BJ (cell line): ENCODE data around the gene OR51L1. TPM values are rescaled to one million over a fixed set of nuclear protein-coding genes. Genes with fewer than 3 reads are reported as not detected.

Source experiments
- CTCF ChIA-PET: fragments of 350-600 bp; formaldehyde crosslinking; extraction: SDS; loops from one replicate; lab custom pipeline; 2021; ENCODE audit warnings: antibody characterized with exemption, inconsistent platforms; lab: Yijun Ruan, JAX
- POLR2A ChIA-PET: fragments of 300-600 bp; sonication (Branson Sonifier 250); formaldehyde crosslinking; extraction: SDS; loops from one replicate; lab custom pipeline; 2021; ENCODE audit warnings: antibody characterized with exemption; lab: Charles Lee
- DNase-seq: peaks from one replicate; pipeline ENCODE4 v3.0.0-alpha.2; 2011; ENCODE audit warnings: low read depth
- H3K27me3 ChIP-seq: 2 replicates; pipeline ENCODE4 v1.6.0; 2011; ENCODE audit warnings: low read length; ENCODE audit not compliant: control insufficient read depth, insufficient read depth
- H3K36me3 ChIP-seq: 2 replicates; pipeline ENCODE4 v1.5.1; 2011; ENCODE audit warnings: low read length; ENCODE audit not compliant: control insufficient read depth, insufficient read depth
- H3K4me3 ChIP-seq: 2 replicates; pipeline ENCODE4 v1.5.1; 2011; ENCODE audit warnings: low read depth, mild to moderate bottlenecking, control low read depth, low read length
- polyA plus RNA-seq: library from polyadenylated mRNA; depleted of rRNA; stranded (reverse); fragments of >200 nt; gene quantifications from 2 replicates; pipeline ENCODE4 v1.2.3, GENCODE V29; 2011; rRNA removed
- TF ChIP-seq, protein P1 (sequence below): IDR thresholded peaks from 2 replicates; pipeline ENCODE4 v1.5.1; 2011; ENCODE audit warnings: low read depth, mild to moderate bottlenecking, control low read depth, inconsistent platforms, low read length, moderate library complexity; ENCODE audit not compliant: insufficient read depth

OR51L1 gene
- polyA plus RNA-seq, 1 experiment, result not detected

GRCh38 chr11:5043380-5043779, 48.7 kb downstream of the OR51L1 start:
- Histone ChIP-seq H3K36me3 (no peaks in the 10 kb centered on the region), H3K27me3 (no peaks in the 10 kb centered on the region), H3K4me3 (no peak overlapping the region)
- CTCF ChIA-PET, result no interaction called here
- DNase-seq, result no peak
- POLR2A ChIA-PET, result no interaction called here
- TF ChIP-seq, protein P1, sequence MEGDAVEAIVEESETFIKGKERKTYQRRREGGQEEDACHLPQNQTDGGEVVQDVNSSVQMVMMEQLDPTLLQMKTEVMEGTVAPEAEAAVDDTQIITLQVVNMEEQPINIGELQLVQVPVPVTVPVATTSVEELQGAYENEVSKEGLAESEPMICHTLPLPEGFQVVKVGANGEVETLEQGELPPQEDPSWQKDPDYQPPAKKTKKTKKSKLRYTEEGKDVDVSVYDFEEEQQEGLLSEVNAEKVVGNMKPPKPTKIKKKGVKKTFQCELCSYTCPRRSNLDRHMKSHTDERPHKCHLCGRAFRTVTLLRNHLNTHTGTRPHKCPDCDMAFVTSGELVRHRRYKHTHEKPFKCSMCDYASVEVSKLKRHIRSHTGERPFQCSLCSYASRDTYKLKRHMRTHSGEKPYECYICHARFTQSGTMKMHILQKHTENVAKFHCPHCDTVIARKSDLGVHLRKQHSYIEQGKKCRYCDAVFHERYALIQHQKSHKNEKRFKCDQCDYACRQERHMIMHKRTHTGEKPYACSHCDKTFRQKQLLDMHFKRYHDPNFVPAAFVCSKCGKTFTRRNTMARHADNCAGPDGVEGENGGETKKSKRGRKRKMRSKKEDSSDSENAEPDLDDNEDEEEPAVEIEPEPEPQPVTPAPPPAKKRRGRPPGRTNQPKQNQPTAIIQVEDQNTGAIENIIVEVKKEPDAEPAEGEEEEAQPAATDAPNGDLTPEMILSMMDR, result no peak

GRCh38 chr11:5046226-5046625, 51.6 kb downstream of the OR51L1 start, which contains the start of gene OR52J3:
Gene OR52J3 (plus strand): TSS chr11:5046526. CDS start chr11:5046526, 0 bp downstream.
- ChIA-PET POLR2A (no interaction called here), CTCF (no interaction called here)
- H3K27me3 ChIP-seq, result no peaks in the 10 kb centered on the region
- no peak for DNase-seq
- TF ChIP-seq, protein P1, result no peak
- H3K36me3 ChIP-seq, result no peaks in the 10 kb centered on the region
- no peak within 1 kb of the TSS for H3K4me3 ChIP-seq

- TF ChIP-seq, protein P1, result no peak
- ChIA-PET POLR2A (no interaction called here), CTCF (no interaction called here)
- Histone ChIP-seq H3K36me3 (no peaks in the 10 kb centered on the region), H3K27me3 (no peaks in the 10 kb centered on the region), H3K4me3 (no peak overlapping the region)
- DNase-seq, result no peak
Measured at GRCh38 chr11:5046754-5047330, 52.2 kb downstream of the OR51L1 start.

Other genes with a start within 250 kb of the OR51L1 start
- gene OR51F1, start 224.9 kb upstream of the OR51L1 start, polyA plus RNA-seq, result not detected in 2 replicates
- gene OR52R1, start 190.5 kb upstream of the OR51L1 start, polyA plus RNA-seq, result not detected in 2 replicates
- gene OR51F2, start 173.5 kb upstream of the OR51L1 start, polyA plus RNA-seq, result not detected in 2 replicates
- gene OR51S1, start 145.6 kb upstream of the OR51L1 start, polyA plus RNA-seq, result not detected in 2 replicates
- not detected in 2 replicates for gene OR51T1, start 113.0 kb upstream of the OR51L1 start, polyA plus RNA-seq
- not detected in 2 replicates for gene OR51A7, start 91.1 kb upstream of the OR51L1 start, polyA plus RNA-seq
- gene OR51G2, start 75.5 kb upstream of the OR51L1 start, polyA plus RNA-seq, result not detected in 2 replicates
- not detected in 2 replicates for gene OR51G1, start 70.5 kb upstream of the OR51L1 start, polyA plus RNA-seq
- not detected in 2 replicates for gene OR51A4, start 47.2 kb upstream of the OR51L1 start, polyA plus RNA-seq
- gene OR51A2, start 39.1 kb upstream of the OR51L1 start, polyA plus RNA-seq, result not detected in 2 replicates
- not detected in 2 replicates for gene OR52J3, start 51.7 kb downstream of the OR51L1 start, polyA plus RNA-seq
- not detected in 2 replicates for gene OR52E2, start 64.8 kb downstream of the OR51L1 start, polyA plus RNA-seq
- not detected in 2 replicates for gene OR52E1, start 74.7 kb downstream of the OR51L1 start, polyA plus RNA-seq
- not detected in 2 replicates for gene OR52A5, start 143.5 kb downstream of the OR51L1 start, polyA plus RNA-seq
- not detected in 2 replicates for gene OR52A1, start 159.9 kb downstream of the OR51L1 start, polyA plus RNA-seq
- not detected in 2 replicates for gene OR51V1, start 205.8 kb downstream of the OR51L1 start, polyA plus RNA-seq
- not detected in 2 replicates for gene HBB, start 232.2 kb downstream of the OR51L1 start, polyA plus RNA-seq
- 0.56 and 1.0 TPM in 2 replicates for gene HBD, start 239.6 kb downstream of the OR51L1 start, polyA plus RNA-seq